HAP-1 (cell line): ENCODE measurements around the gene AFF1.
A peak's percentile ranks its signal among the peaks of the same experiment; 100 is the strongest.

ENCODE experiments used
- DNase-seq, 2 experiments: peaks; one replicate each; pipeline ENCODE4 v3.0.0-alpha.2; 2016 to 2020; ENCODE audit warnings: low spot score in 2 of 2
- H3K27me3 ChIP-seq: fragments of 250-450 bp; sonication (Bioruptor Pico); 2 replicates; pipeline ENCODE4 v1.5.1; 2020; ENCODE audit warnings: low read depth, mild to moderate bottlenecking, moderate library complexity
- H3K36me3 ChIP-seq: fragments of 250-450 bp; sonication (Bioruptor Pico); replicated peaks from 2 replicates; pipeline ENCODE4 v1.5.1; 2020; ENCODE audit warnings: mild to moderate bottlenecking
- H3K4me1 ChIP-seq: fragments of 250-450 bp; sonication (Bioruptor Pico); 2 replicates; pipeline ENCODE4 v1.5.1; 2020; ENCODE audit warnings: mild to moderate bottlenecking
- H3K4me3 ChIP-seq: fragments of 250-450 bp; sonication (Bioruptor Pico); 2 replicates; pipeline ENCODE4 v1.5.1; 2020; ENCODE audit warnings: mild to moderate bottlenecking, moderate library complexity
- H3K9me3 ChIP-seq: fragments of 250-450 bp; sonication (Bioruptor Pico); 2 replicates; pipeline ENCODE4 v1.5.1; 2020; ENCODE audit warnings: mild to moderate bottlenecking, moderate library complexity
- in situ Hi-C: fragments of 300-500 bp; cut with MboI; formaldehyde crosslinking; loops from 3 replicates; pipeline ENCODE4 v1.14.3; 2020; ENCODE audit warnings: low sequenced_read_pairs, inconsistent platforms, mixed read lengths

AFF1 gene

DNA sequence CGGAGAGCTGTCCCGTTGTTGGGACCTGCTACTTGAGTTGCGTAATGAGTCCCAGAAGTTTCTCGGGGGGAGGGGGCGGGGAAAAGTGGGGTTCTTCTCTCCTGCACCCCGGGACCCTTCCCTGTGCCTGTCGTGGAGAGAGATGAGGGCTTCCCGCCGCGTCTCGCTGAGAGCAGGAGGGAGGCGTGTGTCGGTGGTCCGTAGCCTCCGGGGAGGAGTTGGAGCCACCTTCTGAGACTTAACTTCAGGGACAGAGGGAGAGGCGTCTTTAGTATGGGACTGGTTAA, 698 bp downstream of the AFF1 start:
- Histone ChIP-seq H3K27me3 (no peaks in the 10 kb centered on the region), H3K9me3 (no peaks in the 10 kb centered on the region), H3K4me1 (peaks cover 21% of the 10 kb centered on the region), H3K36me3 (no peaks in the 10 kb centered on the region), H3K4me3 (peak overlapping the region; percentile 80)
- DNase-seq: no peak
- in situ Hi-C loops: no loop called here

- H3K27me3 ChIP-seq: no peaks in the 10 kb centered on the region
- peak overlapping the region; percentile 80 for H3K4me3 ChIP-seq
- H3K4me1 ChIP-seq: peaks cover 21% of the 10 kb centered on the region
- H3K36me3 ChIP-seq: no peaks in the 10 kb centered on the region
- peak; percentile 75 to 78 for DNase-seq
- in situ Hi-C loops: no loop called here
- no peaks in the 10 kb centered on the region for H3K9me3 ChIP-seq
Measured at GRCh38 chr4:86935853-86936733, 1.3 kb downstream of the AFF1 start.

DNA sequence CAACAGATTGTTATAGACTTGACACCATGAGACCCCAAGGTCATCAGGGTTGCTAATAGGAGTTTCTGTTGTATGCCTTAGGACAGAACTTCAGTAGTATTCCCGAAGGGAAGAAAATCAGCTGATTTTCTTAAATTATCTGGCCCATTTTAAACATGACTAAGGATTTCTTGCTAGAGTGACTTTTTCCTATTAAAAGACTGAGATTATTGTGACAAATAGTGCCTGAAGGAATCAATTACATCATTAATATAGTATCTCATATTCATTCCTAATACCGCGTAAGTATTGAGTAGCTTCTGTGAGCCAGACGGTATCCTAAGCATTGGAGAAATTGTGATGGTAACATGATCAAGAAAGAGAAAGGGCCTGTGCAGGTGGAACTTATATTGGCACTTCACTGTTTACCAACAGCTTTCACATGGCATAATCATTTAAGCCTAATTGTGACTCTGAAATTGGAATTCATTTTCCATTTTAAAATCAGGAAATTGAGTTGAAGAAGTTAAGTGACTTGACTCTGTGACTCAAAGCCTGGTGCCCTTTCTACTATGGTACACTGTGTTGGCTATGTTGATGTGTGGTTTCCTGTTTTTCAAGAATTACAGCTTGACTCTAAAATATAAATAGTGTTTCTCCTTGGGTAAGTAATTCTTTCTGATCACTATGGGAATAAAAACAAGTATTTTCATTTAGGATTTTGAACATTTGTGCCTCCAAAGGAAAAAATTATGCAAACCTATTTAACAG, 4.1 kb downstream of the AFF1 start:
- no peak for DNase-seq
- no peaks in the 10 kb centered on the region for H3K9me3 ChIP-seq
- in situ Hi-C loops: no loop called here
- peaks cover 23% of the 10 kb centered on the region for H3K4me1 ChIP-seq
- H3K4me3 ChIP-seq: no peak overlapping the region
- no peaks in the 10 kb centered on the region for H3K27me3 ChIP-seq
- H3K36me3 ChIP-seq: no peaks in the 10 kb centered on the region

GRCh38 chr4:86939729-86940575, 5.1 kb downstream of the AFF1 start:
- H3K36me3 ChIP-seq: no peaks in the 10 kb centered on the region
- H3K4me1 ChIP-seq: peaks cover 23% of the 10 kb centered on the region
- H3K4me3 ChIP-seq: no peak overlapping the region
- in situ Hi-C loops: loop anchor here (10.0 kb wide), 1 partner anchor 65 kb away; no protein-coding TSS in a partner anchor
- DNase-seq: no peak
- no peaks in the 10 kb centered on the region for H3K27me3 ChIP-seq
- H3K9me3 ChIP-seq: no peaks in the 10 kb centered on the region

- DNase-seq: no peak
- H3K4me3 ChIP-seq: no peak overlapping the region
- no peaks in the 10 kb centered on the region for H3K36me3 ChIP-seq
- in situ Hi-C loops: loop anchor here (10.0 kb wide), 1 partner anchor 64 kb away; no protein-coding TSS in a partner anchor
- H3K4me1 ChIP-seq: peaks cover 23% of the 10 kb centered on the region
- no peaks in the 10 kb centered on the region for H3K9me3 ChIP-seq
- no peaks in the 10 kb centered on the region for H3K27me3 ChIP-seq
Measured at GRCh38 chr4:86940920-86941460, 6.2 kb downstream of the AFF1 start.

DNA sequence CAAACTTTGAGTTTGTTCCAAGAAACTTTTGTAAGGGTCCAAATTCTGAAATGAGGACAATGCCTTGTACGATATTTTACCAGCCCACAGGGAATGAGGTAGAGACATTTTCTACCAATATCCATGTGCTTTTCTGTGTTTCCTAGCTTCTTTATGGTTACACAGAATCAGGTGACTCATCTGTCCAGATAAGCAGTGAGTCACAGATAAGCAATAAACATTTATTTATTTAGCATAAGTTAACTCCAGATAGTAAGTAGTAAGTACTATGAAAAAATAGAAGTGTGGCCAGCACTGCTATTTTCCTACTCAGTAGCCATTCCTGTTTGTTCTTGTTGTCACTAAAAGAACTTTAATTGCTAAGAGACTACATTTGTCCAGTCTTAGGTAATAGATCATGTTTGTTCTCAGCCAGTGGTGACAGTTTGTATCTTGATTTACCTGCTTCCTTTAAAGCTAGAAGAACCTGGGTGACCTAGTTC, 7.4 kb downstream of the AFF1 start:
- Histone ChIP-seq H3K9me3 (no peaks in the 10 kb centered on the region), H3K27me3 (no peaks in the 10 kb centered on the region), H3K4me3 (no peak overlapping the region), H3K4me1 (peaks cover 17% of the 10 kb centered on the region), H3K36me3 (no peaks in the 10 kb centered on the region)
- DNase-seq: no peak
- in situ Hi-C loops: loop anchor here (10.0 kb wide), 1 partner anchor 63 kb away; no protein-coding TSS in a partner anchor

DNA sequence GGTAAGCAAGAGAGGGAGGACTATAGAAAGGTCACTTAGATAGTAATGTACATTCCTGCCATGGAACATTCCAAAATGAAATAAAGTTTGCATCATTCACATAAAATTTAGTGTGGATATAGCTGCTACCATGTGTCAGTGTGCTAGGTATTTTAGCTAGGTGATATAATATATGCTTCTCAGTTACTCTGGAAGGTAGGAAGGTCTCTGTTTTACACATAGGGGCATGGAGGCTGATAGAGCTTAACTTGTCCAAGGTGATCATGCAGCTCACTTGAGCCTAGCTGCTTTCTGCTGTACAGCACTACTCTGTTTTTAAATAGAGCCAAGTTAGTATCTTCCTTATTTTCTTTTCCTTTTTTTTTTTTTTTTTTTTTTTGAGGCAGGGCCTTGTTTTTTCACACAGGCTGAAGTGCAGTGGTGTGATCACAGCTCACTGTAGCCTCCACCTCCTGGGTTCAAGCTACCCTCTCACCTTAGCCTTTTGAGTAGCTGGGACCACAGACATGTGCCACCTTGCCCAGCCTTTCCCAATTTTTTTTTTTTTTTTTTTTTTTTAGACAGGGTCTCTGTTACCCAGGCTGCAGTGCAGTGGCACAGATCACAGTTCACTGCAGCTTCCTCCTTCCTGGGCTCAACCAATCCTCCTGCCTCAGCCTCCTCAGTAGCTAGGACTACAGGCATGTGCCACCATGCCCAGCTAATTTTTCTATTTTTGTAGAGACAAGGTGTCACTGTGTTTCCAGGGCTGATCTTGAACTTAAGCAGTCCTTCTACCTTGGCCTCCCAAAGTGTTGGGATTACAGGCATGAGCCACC, 10.4 kb downstream of the AFF1 start:
- peaks cover 23% of the 10 kb centered on the region for H3K4me1 ChIP-seq
- no peak for DNase-seq
- H3K36me3 ChIP-seq: no peaks in the 10 kb centered on the region
- H3K9me3 ChIP-seq: no peaks in the 10 kb centered on the region
- in situ Hi-C loops: loop anchor here (10.0 kb wide), 1 partner anchor 60 kb away; no protein-coding TSS in a partner anchor
- no peaks in the 10 kb centered on the region for H3K27me3 ChIP-seq
- H3K4me3 ChIP-seq: no peak overlapping the region

GRCh38 chr4:86946868-86947500, 12.2 kb downstream of the AFF1 start:
- no peak for DNase-seq
- H3K4me3 ChIP-seq: no peak overlapping the region
- in situ Hi-C loops: loop anchor here (10.0 kb wide), 1 partner anchor 58 kb away; no protein-coding TSS in a partner anchor

GRCh38 chr4:86947501-86948120, 12.8 kb downstream of the AFF1 start:
- Histone ChIP-seq H3K27me3 (no peaks in the 10 kb centered on the region), H3K4me3 (no peak overlapping the region), H3K36me3 (no peaks in the 10 kb centered on the region), H3K9me3 (no peaks in the 10 kb centered on the region), H3K4me1 (peaks cover 36% of the 10 kb centered on the region)
- no peak for DNase-seq
- in situ Hi-C loops: loop anchor here (10.0 kb wide), 1 partner anchor 57 kb away; no protein-coding TSS in a partner anchor

More at GRCh38 chr4:86946868-86947500, 12.2 kb downstream of the AFF1 start:
- no peaks in the 10 kb centered on the region for H3K9me3 ChIP-seq
- no peaks in the 10 kb centered on the region for H3K27me3 ChIP-seq
- no peaks in the 10 kb centered on the region for H3K36me3 ChIP-seq
- H3K4me1 ChIP-seq: peaks cover 34% of the 10 kb centered on the region

DNA sequence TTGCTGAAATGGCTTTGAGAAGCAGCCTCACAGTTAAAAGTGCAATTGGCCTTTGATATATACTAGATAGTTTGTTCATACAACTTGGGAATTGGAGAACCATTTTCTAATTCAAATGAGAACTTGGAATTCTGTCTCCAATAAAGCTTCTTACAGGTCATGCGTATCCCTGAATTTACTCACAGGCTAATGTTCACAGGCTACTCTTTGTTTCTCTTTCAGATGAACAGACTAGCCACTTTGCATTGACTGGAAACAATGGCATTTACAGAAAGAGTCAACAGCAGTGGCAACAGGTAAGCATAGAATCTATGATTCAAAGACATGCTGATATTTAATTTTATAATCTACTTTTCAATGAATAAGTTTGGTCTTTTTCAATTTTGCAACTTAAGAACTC, 13.5 kb downstream of the AFF1 start:
- DNase-seq: peak in 1 of 2 experiments; percentile 67
- in situ Hi-C loops: loop anchor here (10.0 kb wide), 1 partner anchor 57 kb away; no protein-coding TSS in a partner anchor

GRCh38 chr4:86950831-86951525, 16.2 kb downstream of the AFF1 start:
- peaks cover 36% of the 10 kb centered on the region for H3K4me1 ChIP-seq
- no peaks in the 10 kb centered on the region for H3K27me3 ChIP-seq
- H3K36me3 ChIP-seq: peaks cover 3% of the 10 kb centered on the region
- no peaks in the 10 kb centered on the region for H3K9me3 ChIP-seq
- peak; percentile 75 to 85 for DNase-seq
- no peak overlapping the region for H3K4me3 ChIP-seq
- in situ Hi-C loops: no loop called here

More for the DNA sequence above, 13.5 kb downstream of the AFF1 start:
- H3K4me1 ChIP-seq: peaks cover 36% of the 10 kb centered on the region
- H3K9me3 ChIP-seq: no peaks in the 10 kb centered on the region
- H3K27me3 ChIP-seq: no peaks in the 10 kb centered on the region
- no peaks in the 10 kb centered on the region; the same call in 1 of the 2 replicates for H3K36me3 ChIP-seq
- no peak overlapping the region for H3K4me3 ChIP-seq
